NOMO-1 (cell line): ENCODE measurements around the gene AGPAT2.

ENCODE experiments used
- DNase-seq, 2 experiments: peaks; one replicate each; lab custom pipeline; 2025; ENCODE audit not compliant: unreplicated experiment in 2 of 2; lab: John Stamatoyannopoulos, UW

AGPAT2 gene

DNA sequence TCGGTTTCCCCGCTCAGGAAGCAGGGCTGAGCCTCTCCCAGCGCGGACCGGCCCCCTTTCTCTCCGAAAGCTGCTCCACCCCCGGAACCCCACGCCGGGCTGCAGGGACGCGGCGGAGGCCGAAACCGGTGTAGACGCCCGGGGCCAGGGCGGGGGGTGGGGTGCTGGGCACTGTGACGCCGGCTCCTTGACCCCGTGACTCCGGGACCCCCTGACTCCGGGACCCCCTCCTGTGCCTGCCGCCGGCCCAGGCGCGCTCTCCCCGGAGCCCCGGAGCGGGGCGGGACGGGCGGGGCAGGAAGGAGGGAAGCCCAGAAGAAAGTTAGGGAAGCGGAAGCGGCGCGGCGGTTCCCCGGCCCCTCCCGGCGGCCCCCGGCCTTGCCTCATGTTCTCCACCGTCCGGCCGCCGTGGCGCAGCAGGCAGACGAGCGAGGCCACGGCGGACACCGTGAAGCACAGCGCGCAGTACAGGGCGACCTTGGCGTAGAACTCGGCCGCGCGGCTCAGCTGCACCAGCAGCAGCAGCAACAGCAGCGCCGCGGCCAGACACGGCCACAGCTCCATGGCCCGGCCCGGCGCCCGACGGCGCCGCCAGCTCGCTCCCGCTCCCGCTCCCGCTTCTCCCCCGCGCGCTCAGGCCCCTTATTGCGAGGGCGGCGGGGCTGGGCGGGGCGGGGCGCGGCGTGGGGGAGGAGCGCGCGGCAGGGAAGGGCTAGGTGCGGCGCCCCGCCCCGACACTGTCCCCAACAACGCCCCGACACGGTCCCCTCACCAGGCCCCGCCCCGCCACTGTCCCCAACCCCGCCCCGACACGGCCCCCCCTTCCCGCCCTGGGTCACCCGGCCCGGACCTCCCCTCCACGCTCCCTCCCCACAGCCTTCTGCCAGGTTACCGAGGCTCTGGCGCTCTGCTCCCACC lies at the start of gene AGPAT2:
AGPAT2 (minus strand) TSS at position 664 of the 918 bp plus-strand sequence; CDS start at position 564, 100 bp downstream.
- DNase-seq, result peak; percentile 88 to 94

DNA sequence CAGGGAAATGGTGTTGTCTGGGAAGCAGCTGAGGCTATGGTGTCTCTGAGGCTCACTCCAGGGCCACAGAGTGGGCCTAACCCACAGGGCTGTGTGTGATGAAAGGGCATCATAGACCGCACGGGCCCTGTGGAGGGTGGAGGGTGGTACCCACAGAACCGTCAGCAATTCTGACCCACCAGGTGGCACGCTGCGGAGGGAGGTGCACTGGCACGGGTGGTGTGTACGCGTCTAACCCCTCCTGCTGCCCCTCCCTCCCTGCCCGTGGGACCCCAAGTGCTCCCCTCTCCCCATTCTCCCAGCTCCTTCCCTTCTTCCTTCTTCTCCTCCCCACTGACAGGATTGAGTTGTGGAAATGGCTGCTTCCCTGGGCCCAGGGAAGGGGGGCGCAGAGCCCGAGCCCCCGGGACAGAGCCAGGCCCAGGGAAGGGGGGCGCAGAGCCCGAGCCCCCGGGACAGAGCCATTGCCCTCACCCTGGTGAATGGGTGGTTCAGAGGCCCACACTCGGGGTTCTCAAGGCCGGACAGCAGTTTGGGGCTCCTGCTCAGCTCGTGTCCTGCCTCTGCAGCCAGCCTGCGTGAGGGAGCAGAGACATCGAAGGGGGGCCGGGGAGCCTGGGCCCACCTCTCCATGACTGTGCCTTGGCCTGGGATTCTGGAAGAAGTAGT lies 48.7 kb upstream of the AGPAT2 start:
- no peak for DNase-seq

DNA sequence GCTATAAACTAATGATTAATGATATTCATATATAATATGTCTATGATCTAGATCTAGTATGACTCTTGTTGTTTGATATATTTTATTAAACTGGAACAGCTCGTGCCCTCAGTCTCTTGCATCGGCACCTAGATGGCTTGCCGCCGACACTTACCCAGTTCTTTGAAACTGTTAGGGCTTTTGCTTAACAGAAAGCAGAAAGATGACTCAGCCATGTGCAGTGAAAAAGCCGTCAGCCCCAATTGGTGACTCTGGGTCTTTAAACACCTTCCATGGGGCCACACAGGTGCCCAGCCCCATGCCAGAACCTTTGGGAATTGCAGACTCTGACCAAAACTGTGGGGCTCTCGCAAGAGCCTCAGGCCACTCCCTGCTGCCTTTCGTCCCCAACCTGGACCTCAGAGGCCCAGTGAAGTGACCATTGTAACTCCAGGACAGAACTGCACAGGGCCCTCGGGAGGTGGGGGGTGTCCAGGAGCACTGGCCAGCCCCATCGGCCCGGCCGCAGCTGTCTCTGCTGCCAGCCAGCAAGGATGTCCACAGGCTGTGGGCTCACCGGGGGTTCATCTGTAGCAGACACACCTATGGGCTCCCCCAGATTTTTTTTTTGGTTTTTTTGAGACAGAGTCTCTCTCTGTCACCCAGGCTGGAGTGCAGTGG lies 47.7 kb upstream of the AGPAT2 start:
- no peak for DNase-seq

GRCh38 chr9:136733611-136734010 lies 46.4 kb upstream of the AGPAT2 start:
- no peak for DNase-seq

DNA sequence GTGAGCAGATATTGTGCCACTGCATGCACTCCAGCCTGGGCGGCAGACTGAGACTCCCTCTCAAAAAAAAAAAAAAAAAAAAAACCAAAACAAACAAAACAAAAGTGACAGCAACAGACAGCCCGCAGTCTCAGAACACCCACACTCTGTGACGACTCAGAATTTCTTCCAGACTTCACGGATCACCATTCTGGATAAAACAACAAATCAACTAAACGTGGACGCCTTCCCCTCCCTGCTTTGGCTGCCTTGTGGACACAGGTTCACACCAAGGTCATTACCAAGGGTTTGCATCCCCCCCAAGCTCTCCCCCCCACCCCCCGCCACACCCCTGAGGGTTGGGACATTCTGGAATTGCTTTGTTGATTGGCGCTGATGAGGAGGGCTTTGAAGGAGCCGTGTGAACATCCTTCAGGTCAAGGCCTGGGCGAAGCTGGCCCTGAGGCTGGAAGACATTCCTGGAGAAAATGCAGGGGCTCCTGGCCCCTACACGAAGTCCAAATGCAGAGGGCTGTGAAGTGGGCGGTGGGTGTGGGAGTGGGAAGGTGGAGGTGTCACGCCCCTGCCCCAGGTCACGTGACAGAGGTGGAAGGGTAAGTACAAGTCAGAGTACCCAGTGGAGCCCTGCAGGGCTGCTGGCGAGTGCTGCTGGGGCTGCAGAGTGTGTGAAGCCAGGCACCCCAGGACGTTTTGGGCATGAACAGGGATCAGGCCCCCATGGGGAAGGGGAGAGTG lies 45.4 kb upstream of the AGPAT2 start:
- no peak for DNase-seq

DNA sequence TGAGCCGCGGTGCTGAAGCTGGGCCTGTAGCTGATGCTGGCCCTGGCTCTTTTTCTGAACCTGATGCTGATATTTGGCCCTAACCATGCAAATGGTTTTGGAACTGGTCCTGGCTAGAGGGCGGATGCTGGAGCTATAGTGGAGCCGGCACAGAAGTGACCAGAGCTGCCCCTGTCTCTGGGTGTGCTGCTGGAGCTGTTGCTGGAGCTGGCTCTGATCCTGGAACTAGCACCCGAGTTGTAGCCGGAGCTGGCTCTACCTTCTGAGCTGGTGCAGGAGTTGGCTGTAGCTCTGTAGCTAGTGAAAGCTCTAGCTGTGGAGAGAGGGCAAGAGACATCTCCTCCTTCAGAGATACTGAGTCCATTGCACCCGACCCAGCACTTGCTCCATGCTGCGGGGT lies 42.7 kb upstream of the AGPAT2 start:
- DNase-seq, result no peak

DNA sequence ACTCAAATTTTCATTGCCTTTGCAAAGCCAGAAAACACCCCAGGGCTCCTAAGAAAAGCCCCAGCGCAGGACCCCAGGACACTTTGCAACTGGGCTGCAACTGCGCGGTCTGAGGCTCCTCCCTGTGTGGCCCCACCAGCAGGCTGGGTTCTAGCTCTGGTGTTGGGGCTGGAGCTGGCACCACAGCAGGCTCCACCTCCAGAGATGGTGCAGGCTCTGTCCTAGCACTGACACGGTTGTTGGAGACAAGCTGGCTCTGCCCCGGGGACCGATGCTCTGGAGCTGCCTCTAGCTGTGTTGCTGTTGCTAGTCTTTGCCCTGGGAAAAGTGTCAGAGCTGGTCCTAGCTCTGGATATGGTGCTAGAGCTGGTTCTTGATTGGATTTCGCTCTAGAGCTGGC lies 41.9 kb upstream of the AGPAT2 start:
- DNase-seq, result peak; percentile 24 to 67

- peak in 1 of 2 experiments; percentile 67 for DNase-seq
Observed at GRCh38 chr9:136728548-136729123, 41.4 kb upstream of the AGPAT2 start.

- DNase-seq, result peak; percentile 84 to 90
Observed at GRCh38 chr9:136728080-136728547, 40.9 kb upstream of the AGPAT2 start.

DNA sequence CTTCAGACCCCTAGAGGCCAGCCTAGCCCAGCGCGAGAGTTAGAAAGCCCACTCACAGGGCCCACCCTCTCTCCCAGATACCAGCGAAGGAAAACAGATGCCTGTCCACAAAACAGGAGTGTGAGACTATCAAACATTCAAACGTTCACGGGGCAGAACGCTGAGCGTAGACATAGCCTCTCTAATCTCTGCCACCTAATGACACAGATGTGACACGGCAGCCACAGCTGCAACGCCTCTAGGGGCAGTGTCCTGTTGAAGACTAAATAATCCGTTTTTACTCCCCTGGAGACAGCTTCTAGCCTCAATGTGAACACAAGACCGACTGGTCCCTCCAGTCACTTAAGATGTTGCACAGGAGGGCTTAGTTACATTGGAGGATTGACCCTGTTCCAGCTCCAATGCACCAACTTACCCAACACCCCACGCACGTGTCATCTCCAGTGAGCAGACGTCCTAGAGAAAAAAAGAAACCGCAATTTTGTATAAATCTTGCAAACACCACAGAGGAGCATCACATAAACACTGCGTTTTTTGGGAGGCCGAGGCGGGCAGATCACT lies 39.5 kb upstream of the AGPAT2 start:
- peak; percentile 45 to 75 for DNase-seq

GRCh38 chr9:136726118-136726517 lies 38.9 kb upstream of the AGPAT2 start:
- no peak for DNase-seq

DNA sequence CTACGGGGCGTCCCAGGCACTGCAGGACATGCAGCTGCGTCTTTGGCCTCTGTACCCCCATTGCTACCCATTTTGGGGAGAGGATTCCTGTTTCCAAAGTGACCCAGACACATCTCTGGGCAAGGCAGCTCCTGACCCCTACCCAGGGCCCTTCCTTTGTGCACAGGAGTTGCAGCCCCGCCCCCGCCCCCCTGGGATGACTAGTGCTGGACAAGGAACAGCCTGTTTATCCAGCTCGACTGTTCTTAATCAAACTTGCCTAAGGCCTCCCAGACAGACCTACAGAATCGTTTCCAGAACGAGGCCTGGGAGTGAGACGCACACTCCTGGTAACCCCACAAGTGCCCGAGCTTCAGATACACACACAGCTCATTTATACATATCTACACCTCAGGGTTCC lies 38.4 kb upstream of the AGPAT2 start:
- no peak for DNase-seq

- DNase-seq, result no peak
Observed at GRCh38 chr9:136724772-136725171, 37.5 kb upstream of the AGPAT2 start.

DNA sequence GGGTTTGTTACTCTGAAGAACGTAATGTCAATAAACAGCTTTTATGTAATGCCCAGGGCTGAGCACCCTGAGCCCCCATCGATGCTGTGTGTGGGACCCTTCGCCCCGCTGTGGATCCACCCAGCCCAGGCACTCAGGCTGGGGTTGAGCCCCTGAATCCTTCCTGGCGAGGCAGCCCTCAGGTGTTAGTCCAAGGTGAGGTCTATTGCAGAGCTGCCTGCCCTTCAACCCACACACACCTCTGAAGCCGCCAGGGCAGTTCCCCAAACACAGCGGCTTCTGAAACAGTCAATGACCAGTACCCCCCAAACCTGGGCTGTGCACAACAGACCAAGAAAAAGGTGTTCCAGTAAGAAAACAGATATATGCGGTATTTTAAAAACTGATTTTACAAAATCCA lies 36.7 kb upstream of the AGPAT2 start:
- DNase-seq, result no peak

GRCh38 chr9:136723362-136723976 lies 36.2 kb upstream of the AGPAT2 start:
- DNase-seq, result no peak

DNA sequence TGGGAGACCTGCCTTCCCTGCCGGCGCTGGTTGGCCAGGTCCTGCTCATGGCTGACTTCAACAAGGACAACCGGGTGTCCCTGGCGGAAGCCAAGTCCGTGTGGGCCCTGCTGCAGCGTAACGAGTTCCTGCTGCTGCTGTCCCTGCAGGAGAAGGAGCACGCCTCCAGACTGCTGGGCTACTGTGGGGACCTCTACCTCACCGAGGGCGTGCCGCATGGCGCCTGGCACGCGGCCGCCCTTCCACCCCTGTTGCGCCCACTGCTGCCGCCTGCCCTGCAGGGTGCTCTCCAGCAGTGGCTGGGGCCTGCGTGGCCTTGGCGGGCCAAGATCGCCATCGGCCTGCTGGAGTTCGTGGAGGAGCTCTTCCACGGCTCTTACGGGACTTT lies 35.7 kb upstream of the AGPAT2 start:
- no peak for DNase-seq

DNA sequence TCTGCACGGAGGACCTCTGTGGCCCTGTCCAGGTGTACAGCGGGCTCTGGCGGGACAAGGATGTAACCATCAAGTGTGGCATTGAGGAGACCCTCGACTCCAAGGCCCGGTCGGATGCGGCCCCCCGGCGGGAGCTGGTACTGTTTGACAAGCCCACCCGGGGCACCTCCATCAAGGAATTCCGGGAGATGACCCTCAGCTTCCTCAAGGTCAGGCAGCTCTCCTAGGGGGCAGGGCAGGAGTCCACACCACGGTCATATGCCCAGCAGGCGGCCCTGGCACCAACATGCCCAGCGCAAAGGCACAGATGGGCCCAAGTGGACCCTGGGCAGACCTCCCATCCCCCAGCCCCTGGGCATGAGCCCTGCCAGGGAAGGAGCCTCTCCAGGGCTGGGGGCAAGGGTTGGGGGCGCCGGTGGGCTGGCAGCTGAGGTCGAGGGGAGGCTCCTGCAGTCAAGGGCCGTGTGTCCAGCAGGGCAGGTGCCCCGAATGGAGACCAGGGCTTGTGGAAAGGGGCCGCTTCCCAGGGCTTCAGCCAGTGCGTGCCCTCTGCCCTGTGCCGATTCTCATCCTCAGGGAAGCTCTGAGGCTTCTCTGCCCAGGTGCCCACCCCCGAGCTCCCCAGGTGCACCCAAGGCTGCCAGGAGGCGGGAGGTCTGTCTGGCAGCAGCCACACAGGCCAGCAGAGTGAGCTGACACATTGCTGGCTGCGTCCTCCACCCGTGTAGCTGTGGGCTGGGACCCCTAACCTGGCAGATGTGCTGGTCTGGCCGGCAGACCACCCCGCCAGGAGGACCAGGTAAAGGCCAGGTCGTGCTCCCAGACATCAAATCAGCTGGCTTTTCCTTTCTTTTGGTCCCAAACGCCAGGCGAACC lies 35.1 kb upstream of the AGPAT2 start:
- no peak for DNase-seq

GRCh38 chr9:136721339-136722092 lies 34.3 kb upstream of the AGPAT2 start:
- DNase-seq, result no peak
